Spleen (tissue), 11 donors: ENCODE measurements around the gene CAMTA1. TPM values are rescaled to one million over a fixed set of nuclear protein-coding genes. Genes with fewer than 3 reads are reported as not detected.
"Not testable (repeated sequence)": the region's sequence is repeated elsewhere in the genome, so short reads cannot be mapped to it uniquely, and the experiment has no call there.

ENCODE experiments used
- DNase-seq: peaks from one replicate; pipeline ENCODE4 v3.0.0-alpha.2; 2020
- H3K27ac ChIP-seq, 8 donors: fragments of 200-600 bp; sonication (generic) in 7 of 8; 1 replicate in 4 of 8; 2 replicates in 4 of 8; pipeline versions ENCODE4 v1.5.0 to v1.8.0; 2016 to 2021; ENCODE audit warnings: inconsistent platforms in 4 of 8, mild to moderate bottlenecking in 4 of 8, moderate library complexity in 1 of 8
- H3K27me3 ChIP-seq, 7 donors: fragments of 200-600 bp; sonication (generic) in 6 of 7; replicated peaks in 1 of 7; 1 replicate in 4 of 7; 2 replicates in 3 of 7; pipeline versions ENCODE4 v1.5.0 to v1.8.0; 2016 to 2021; ENCODE audit warnings: inconsistent platforms in 3 of 7, mild to moderate bottlenecking in 1 of 7
- H3K36me3 ChIP-seq, 6 donors: fragments of 200-600 bp; sonication (generic) in 5 of 6; 1 replicate in 4 of 6; 2 replicates in 2 of 6; pipeline versions ENCODE4 v1.5.0 to v1.8.0; 2016 to 2021; ENCODE audit warnings: inconsistent platforms in 2 of 6
- H3K4me1 ChIP-seq, 6 donors: fragments of 200-600 bp; sonication (generic) in 5 of 6; 1 replicate in 3 of 6; 2 replicates in 3 of 6; pipeline versions ENCODE4 v1.5.0 to v1.8.0; 2016 to 2021; ENCODE audit warnings: inconsistent platforms in 3 of 6
- H3K4me3 ChIP-seq, 8 donors: fragments of 200-600 bp; sonication (generic) in 7 of 8; 1 replicate in 4 of 8; 2 replicates in 4 of 8; pipeline versions ENCODE4 v1.5.0 to v1.8.0; 2016 to 2021; ENCODE audit warnings: inconsistent platforms in 4 of 8, mild to moderate bottlenecking in 4 of 8, moderate library complexity in 2 of 8
- H3K9me3 ChIP-seq, 8 donors: fragments of 200-600 bp; sonication (generic) in 7 of 8; 1 replicate in 4 of 8; 2 replicates in 4 of 8; pipeline versions ENCODE4 v1.5.0 to v1.8.0; 2016 to 2021; ENCODE audit warnings: inconsistent platforms in 4 of 8
- CTCF ChIP-seq, 11 experiments: fragments of 200-600 bp in 7 of 11; fragments of 450-650 bp in 4 of 11; sonication (generic) in 4 of 11; IDR thresholded peaks in 8 of 11; conservative IDR thresholded peaks in 3 of 11; 1 replicate in 7 of 11; 2 replicates in 4 of 11; pipeline versions ENCODE4 v1.4.0 to v1.8.0; 2016 to 2021; ENCODE audit warnings: antibody characterized with exemption in 11 of 11, inconsistent platforms in 4 of 11, mild to moderate bottlenecking in 1 of 11
- POLR2A ChIP-seq, 3 donors: fragments of 450-650 bp; IDR thresholded peaks; one replicate each; pipeline ENCODE4 v1.5.1; 2017; ENCODE audit warnings: antibody characterized with exemption in 3 of 3, mild to moderate bottlenecking in 1 of 3
- POLR2AphosphoS5 ChIP-seq, 3 donors: sonication (generic); formaldehyde crosslinking; IDR thresholded peaks; one replicate each; pipeline ENCODE4 v1.5.1; 2017; ENCODE audit warnings: antibody characterized with exemption in 3 of 3
- WGBS, 5 donors: extraction: QIAGEN DNeasy Blood & Tissue Kit in 3 of 5; methylation state at CpG; one replicate each; pipeline versions ENCODE4 v1.1.5 to v1.1.7; 2013 to 2018; 5-methylcytosine and 5-hydroxymethylcytosine counted together
- intact Hi-C: fragments of 100-400 bp; cut with DNase I; formaldehyde crosslinking; loops from one replicate; pipeline ENCODE4 v1.15.0; 2023; ENCODE audit warnings: low total_unique reads
- polyA plus RNA-seq, 3 donors: library from polyadenylated mRNA; stranded (reverse); fragments of 200-250 nt; gene quantifications; one replicate each; pipeline ENCODE4 v1.2.1, GENCODE V29; 2013
- total RNA-seq, 7 donors: library from RNA; depleted of rRNA in 3 of 7; stranded (reverse); fragments of >200 nt in 3 of 7; fragmentation: NEBNext Ultra II Directional in 4 of 7; extraction: Animal tissue kit (Norgen Biotek cat#: 25700) in 4 of 7; gene quantifications; one replicate each; pipeline versions ENCODE4 v1.1.0 to v1.2.1, GENCODE V29; 2016 to 2021
- donor health status: healthy with polysubstance abuse.
- donor health status: DM: no; HTN: no; CAD: no; lungs with moderate emphysema.
- donor health status: DM: no; HTN: no; CAD: no.
- donor health status: Bipolar disorder and iron deficiency.
- donor health status: healthy.
- donor health status: DM: no; HTN: no; CAD: no.
- donor health status: DM: yes; HTN: yes; CAD: no.

Gene CAMTA1
- total and polyA plus RNA-seq, 10 donors: 53.0 to 106 (median 77.3) TPM

- Histone ChIP-seq H3K4me1 (peaks cover 0 to 27% (median 14%) of the 10 kb centered on the region in 6 donors), H3K36me3 (no peaks in the 10 kb centered on the region), H3K27ac (peak overlapping the region; percentile 35 to 88 (median 80)), H3K27me3 (peaks cover 0 to 72% (median 23%) of the 10 kb centered on the region in 7 donors), H3K4me3 (peak overlapping the region; percentile 30 to 75 (median 44)), H3K9me3 (no peaks in the 10 kb centered on the region)
- TF ChIP-seq POLR2AphosphoS5 (IDR thresholded peaks at IDR 0.05): peak in 2 of 3 donors; percentile 55 to 56
- TF ChIP-seq POLR2A (IDR thresholded peaks at IDR 0.05): no peak
- TF ChIP-seq CTCF (IDR thresholded peaks at IDR 0.05 in 8 of 11, conservative IDR thresholded peaks at IDR 0.05 in 3 of 11): no peak
- peak; percentile 87 for DNase-seq
- intact Hi-C loops: no loop called here
- WGBS, 5 donors: 6 to 11% (median 7%) methylated on average over 38 to 106 of the region's 106 CpGs
These were observed 920.0 kb downstream of the CAMTA1 start for GRCh38 chr1:7705048-7705907.

GRCh38 chr1:7705908-7706216 is 920.6 kb downstream of the CAMTA1 start:
- intact Hi-C loops: no loop called here
- Histone ChIP-seq H3K4me1 (peaks cover 0 to 27% (median 14%) of the 10 kb centered on the region in 6 donors), H3K36me3 (no peaks in the 10 kb centered on the region), H3K27ac (peak overlapping the region in 7 of 8 donors; percentile 35 to 88 (median 84)), H3K4me3 (peak overlapping the region in 7 of 8 donors; percentile 39 to 75 (median 45)), H3K27me3 (peaks cover 0 to 75% (median 23%) of the 10 kb centered on the region in 7 donors), H3K9me3 (no peaks in the 10 kb centered on the region)
- DNase-seq: no peak
- 48 to 70% (median 52%) methylated on average over 7 of the region's 7 CpGs for WGBS, 5 donors
- no peak for TF ChIP-seq POLR2AphosphoS5 (IDR thresholded peaks at IDR 0.05)
- no peak for TF ChIP-seq POLR2A (IDR thresholded peaks at IDR 0.05)
- TF ChIP-seq CTCF (IDR thresholded peaks at IDR 0.05 in 8 of 11, conservative IDR thresholded peaks at IDR 0.05 in 3 of 11): no peak

GRCh38 chr1:7707527-7707926 is 922.3 kb downstream of the CAMTA1 start:
- intact Hi-C loops: no loop called here
- Histone ChIP-seq H3K4me3 (no peak overlapping the region), H3K27me3 (peaks cover 0 to 65% (median 23%) of the 10 kb centered on the region in 7 donors), H3K27ac (no peak overlapping the region), H3K36me3 (no peaks in the 10 kb centered on the region), H3K9me3 (no peaks in the 10 kb centered on the region), H3K4me1 (peaks cover 0 to 27% (median 14%) of the 10 kb centered on the region in 6 donors)
- DNase-seq: no peak
- TF ChIP-seq POLR2AphosphoS5 (IDR thresholded peaks at IDR 0.05) (no peak), POLR2A (IDR thresholded peaks at IDR 0.05) (no peak), CTCF (IDR thresholded peaks at IDR 0.05 in 8 of 11, conservative IDR thresholded peaks at IDR 0.05 in 3 of 11) (no peak)
- WGBS, 5 donors: 83 to 96% (median 95%) methylated on average over 4 of the region's 4 CpGs

GRCh38 chr1:7708065-7708464 is 922.8 kb downstream of the CAMTA1 start:
- H3K27ac ChIP-seq, H3K4me3 ChIP-seq, H3K36me3 ChIP-seq, DNase-seq, intact Hi-C loops, H3K9me3 ChIP-seq: not testable (repeated sequence)
- 82 to 93% (median 90%) methylated on average over 4 of the region's 4 CpGs for WGBS, 5 donors
- Histone ChIP-seq H3K27me3 (peaks cover 0 to 60% (median 23%) of the 10 kb centered on the region in 7 donors), H3K4me1 (peaks cover 0 to 26% (median 13%) of the 10 kb centered on the region in 6 donors)
